Neural cell (in vitro differentiated cells): ENCODE data around the gene PPP4R2.

Experiments used
- CTCF ChIP-seq: fragments of 450-650 bp; IDR thresholded peaks from 2 replicates; pipeline ENCODE4 v1.5.1; 2014; ENCODE audit warnings: antibody characterized with exemption, mild to moderate bottlenecking, moderate library complexity; ENCODE audit not compliant: poor library complexity, severe bottlenecking
- EP300 ChIP-seq: fragments of 450-650 bp; conservative IDR thresholded peaks from 2 replicates; pipeline ENCODE4 v1.6.1; 2014; ENCODE audit warnings: antibody characterized with exemption, mild to moderate bottlenecking, moderate library complexity; ENCODE audit not compliant: poor library complexity, severe bottlenecking
- EZH2 ChIP-seq: fragments of 200-600, 300-800 bp; shearing (Covaris generic), sonication (generic); IDR thresholded peaks from 2 replicates; pipeline ENCODE4 v1.6.1; 2014; ENCODE audit warnings: antibody characterized with exemption, low read length, borderline replicate concordance, mild to moderate bottlenecking; ENCODE audit not compliant: insufficient read depth, poor library complexity, severe bottlenecking
- MXI1 ChIP-seq: fragments of 450-650 bp; conservative IDR thresholded peaks from 2 replicates; pipeline ENCODE4 v1.6.1; 2014; ENCODE audit warnings: antibody characterized with exemption, mild to moderate bottlenecking; ENCODE audit not compliant: poor library complexity, severe bottlenecking
- POLR2AphosphoS5 ChIP-seq: IDR thresholded peaks from 2 replicates; pipeline ENCODE4 v1.6.1; 2012
- RAD21 ChIP-seq: fragments of 450-650 bp; conservative IDR thresholded peaks from 2 replicates; pipeline ENCODE4 v1.6.1; 2014; ENCODE audit warnings: antibody characterized with exemption, mild to moderate bottlenecking, moderate library complexity
- REST ChIP-seq: IDR thresholded peaks from 2 replicates; pipeline ENCODE4 v1.6.1; 2012; ENCODE audit warnings: borderline replicate concordance
- SMC3 ChIP-seq: fragments of 450-650 bp; conservative IDR thresholded peaks from 2 replicates; pipeline ENCODE4 v1.6.1; 2014; ENCODE audit warnings: antibody characterized with exemption, mild to moderate bottlenecking, moderate library complexity; ENCODE audit not compliant: poor library complexity
- TAF1 ChIP-seq: IDR thresholded peaks from 2 replicates; pipeline ENCODE4 v1.6.1; 2012; ENCODE audit warnings: low read depth

GRCh38 chr3:73018790-73019441 lies 22.3 kb downstream of the PPP4R2 start:
- TF ChIP-seq POLR2AphosphoS5 = no peak
- TF ChIP-seq CTCF = no peak
- no peak for TF ChIP-seq EP300
- TF ChIP-seq EZH2 = no peak
- no peak for TF ChIP-seq SMC3
- TF ChIP-seq TAF1 = no peak
- TF ChIP-seq RAD21 = no peak
- TF ChIP-seq MXI1 = no peak
- no peak for TF ChIP-seq REST
